ACHN (cell line): ENCODE measurements around the gene CPLANE2.
"Not testable (repeated sequence)": the region's sequence is repeated elsewhere in the genome, so short reads cannot be mapped to it uniquely, and the experiment has no call there.

Experiments used
- DNase-seq: peaks from one replicate; pipeline ENCODE4 v3.0.0-alpha.2; 2015
- in situ Hi-C: cut with HindIII; loops from 2 replicates; pipeline ENCODE4 v1.10.0; 2017; ENCODE audit warnings: low sequenced_read_pairs, low pct_ligation_motif_present, low pct_unique_long_range_greater_than_20kb

CPLANE2 gene

GRCh38 chr1:16250524-16251251 is 13.7 kb upstream of the CPLANE2 start:
- in situ Hi-C loops = no loop called here
- no peak for DNase-seq

- DNase-seq = no peak
- in situ Hi-C loops = no loop called here
Measured at GRCh38 chr1:16249596-16250241, 12.7 kb upstream of the CPLANE2 start.

GRCh38 chr1:16248603-16249516 is 11.9 kb upstream of the CPLANE2 start:
- in situ Hi-C loops = no loop called here
- peak; percentile 56 for DNase-seq

GRCh38 chr1:16248007-16248436 is 11.0 kb upstream of the CPLANE2 start:
- no peak for DNase-seq
- in situ Hi-C loops = no loop called here

- in situ Hi-C loops = no loop called here
Measured at GRCh38 chr1:16247441-16247840, 10.5 kb upstream of the CPLANE2 start.

GRCh38 chr1:16246961-16247360 is 10.0 kb upstream of the CPLANE2 start:
- no peak for DNase-seq
- in situ Hi-C loops = no loop called here

More at GRCh38 chr1:16247441-16247840, 10.5 kb upstream of the CPLANE2 start:
- DNase-seq = no peak

GRCh38 chr1:16246239-16246638 is 9.3 kb upstream of the CPLANE2 start:
- DNase-seq, in situ Hi-C loops: not testable (repeated sequence)

GRCh38 chr1:16245476-16246196 is 8.7 kb upstream of the CPLANE2 start:
- in situ Hi-C loops = no loop called here

GRCh38 chr1:16244650-16245285 is 7.8 kb upstream of the CPLANE2 start:
- DNase-seq = no peak
- in situ Hi-C loops = no loop called here

More at GRCh38 chr1:16245476-16246196, 8.7 kb upstream of the CPLANE2 start:
- no peak for DNase-seq

GRCh38 chr1:16243936-16244649 is 7.1 kb upstream of the CPLANE2 start:
- in situ Hi-C loops = no loop called here
- peak; percentile 75 for DNase-seq

GRCh38 chr1:16243215-16243610 is 6.2 kb upstream of the CPLANE2 start:
- no peak for DNase-seq
- in situ Hi-C loops = no loop called here

- no peak for DNase-seq
- in situ Hi-C loops = no loop called here
Measured at GRCh38 chr1:16242556-16243214, 5.7 kb upstream of the CPLANE2 start.

- DNase-seq = no peak
- in situ Hi-C loops = no loop called here
Measured at GRCh38 chr1:16241221-16241708, 4.3 kb upstream of the CPLANE2 start.

- DNase-seq = no peak
- in situ Hi-C loops = no loop called here
Measured at GRCh38 chr1:16239972-16240491, 3.0 kb upstream of the CPLANE2 start.

GRCh38 chr1:16237343-16237830 is 404 bp upstream of the CPLANE2 start:
- in situ Hi-C loops = no loop called here
- no peak for DNase-seq

GRCh38 chr1:16235944-16236510 is 956 bp downstream of the CPLANE2 start:
- DNase-seq = peak; percentile 60
- in situ Hi-C loops = no loop called here
